Central memory CD8-positive, alpha-beta T cell (primary cell): Measurements from ENCODE around the gene KRTAP2-4.
"Not testable (repeated sequence)": the region's sequence is repeated elsewhere in the genome, so short reads cannot be mapped to it uniquely, and the experiment has no call there.

Experiments
- ATAC-seq: fragments of 150-1000 bp; cut with Tn5 transposase; replicated peaks from 2 replicates; pipeline ENCODE4 v1.10.0; 2022; ENCODE audit warnings: mild to moderate bottlenecking, moderate FRiP score, moderate number of reproducible peaks; ENCODE audit not compliant: poor library complexity, severe bottlenecking; ENCODE audit errors: extremely low read depth
- DNase-seq, 2 donors: peaks; one replicate each; pipeline ENCODE4 v3.0.0; 2021; ENCODE audit warnings: low spot score in 2 of 2
- H3K27ac Mint-ChIP-seq: one replicate; pipeline ENCODE4 v1.8.0; 2022; ENCODE audit warnings: low read depth, mild to moderate bottlenecking, moderate library complexity, mixed read lengths
- H3K27me3 Mint-ChIP-seq: one replicate; pipeline ENCODE4 v1.8.0; 2022; ENCODE audit warnings: mixed read lengths
- H3K36me3 Mint-ChIP-seq: one replicate; pipeline ENCODE4 v1.8.0; 2022; ENCODE audit warnings: mild to moderate bottlenecking, moderate library complexity, mixed read lengths; ENCODE audit not compliant: insufficient read depth
- H3K4me1 Mint-ChIP-seq: one replicate; pipeline ENCODE4 v1.8.0; 2022; ENCODE audit warnings: mixed read lengths
- H3K4me3 Mint-ChIP-seq: one replicate; pipeline ENCODE4 v1.8.0; 2022; ENCODE audit warnings: mild to moderate bottlenecking, moderate library complexity, mixed read lengths
- H3K9me3 Mint-ChIP-seq: one replicate; pipeline ENCODE4 v1.8.0; 2022; ENCODE audit warnings: mixed read lengths

The KRTAP2-4 gene

GRCh38 chr17:41065829-41066624 lies at the start of gene KRTAP2-4:
Gene KRTAP2-4, minus strand, starts transcription at chr17:41065879. Its CDS starts 34 bp downstream, at chr17:41065845.
- no peaks in the 10 kb centered on the region for H3K9me3 Mint-ChIP-seq
- H3K4me1 Mint-ChIP-seq, result no peaks in the 10 kb centered on the region
- H3K27ac Mint-ChIP-seq, result no peak within 1 kb of the TSS
- ATAC-seq (no peak), DNase-seq (no peak)
- no peak within 1 kb of the TSS for H3K4me3 Mint-ChIP-seq
- no peaks in the 10 kb centered on the region for H3K36me3 Mint-ChIP-seq
- peaks cover 13% of the 10 kb centered on the region for H3K27me3 Mint-ChIP-seq

- H3K4me1 Mint-ChIP-seq, result peaks cover 13% of the 10 kb centered on the region
- peaks cover 62% of the 10 kb centered on the region for H3K27me3 Mint-ChIP-seq
- peak overlapping the region; percentile 48 for H3K27ac Mint-ChIP-seq
- DNase-seq, result no peak
- no peaks in the 10 kb centered on the region for H3K9me3 Mint-ChIP-seq
- H3K36me3 Mint-ChIP-seq, result no peaks in the 10 kb centered on the region
- ATAC-seq, result no peak
- no peak overlapping the region for H3K4me3 Mint-ChIP-seq
Observed at GRCh38 chr17:41111151-41111885, 45.6 kb upstream of the KRTAP2-4 start.

DNA sequence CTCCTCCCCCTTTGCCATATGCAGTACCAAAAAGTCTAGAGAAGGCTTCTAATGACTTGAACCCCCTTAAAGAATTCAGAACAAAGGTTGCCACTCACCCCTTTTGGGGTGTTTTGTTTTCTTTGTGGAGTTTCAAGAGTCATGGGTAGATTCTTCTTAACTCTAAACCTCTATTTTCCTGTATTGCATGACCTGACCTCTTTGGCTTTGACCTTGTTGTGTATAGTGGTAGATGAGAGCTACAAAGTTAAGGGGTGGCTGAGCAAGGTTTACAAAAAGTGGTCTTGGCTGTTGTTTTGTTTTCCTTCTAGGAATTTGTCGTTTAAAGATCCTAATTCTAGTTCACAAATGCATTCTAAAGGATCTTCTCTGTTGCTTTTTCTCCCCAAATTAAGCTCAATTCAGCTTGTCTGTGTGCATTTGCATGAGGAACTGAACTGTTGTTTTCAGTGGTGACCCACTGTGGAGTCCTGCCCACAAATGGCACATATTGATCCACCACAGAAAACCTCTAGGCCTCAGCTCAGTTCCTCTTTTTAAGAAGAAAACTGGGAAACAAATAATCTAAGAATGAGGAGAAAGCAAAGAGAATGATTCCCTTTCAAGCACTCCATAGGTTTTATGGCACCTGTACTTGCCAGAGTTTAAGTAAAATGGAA lies 43.2 kb upstream of the KRTAP2-4 start:
- Mint-ChIP-seq H3K4me3 (peak overlapping the region; percentile 28), H3K27me3 (peaks cover 53% of the 10 kb centered on the region)
- not testable (repeated sequence) for H3K36me3 Mint-ChIP-seq, H3K9me3 Mint-ChIP-seq, H3K27ac Mint-ChIP-seq, DNase-seq, H3K4me1 Mint-ChIP-seq, ATAC-seq

- DNase-seq (no peak), ATAC-seq (no peak)
- no peaks in the 10 kb centered on the region for H3K9me3 Mint-ChIP-seq
- no peak overlapping the region for H3K4me3 Mint-ChIP-seq
- no peak overlapping the region for H3K27ac Mint-ChIP-seq
- peaks cover 1% of the 10 kb centered on the region for H3K36me3 Mint-ChIP-seq
- H3K4me1 Mint-ChIP-seq, result peaks cover 6% of the 10 kb centered on the region
- H3K27me3 Mint-ChIP-seq, result peaks cover 53% of the 10 kb centered on the region
Observed at GRCh38 chr17:41107941-41108450, 42.3 kb upstream of the KRTAP2-4 start.

DNA sequence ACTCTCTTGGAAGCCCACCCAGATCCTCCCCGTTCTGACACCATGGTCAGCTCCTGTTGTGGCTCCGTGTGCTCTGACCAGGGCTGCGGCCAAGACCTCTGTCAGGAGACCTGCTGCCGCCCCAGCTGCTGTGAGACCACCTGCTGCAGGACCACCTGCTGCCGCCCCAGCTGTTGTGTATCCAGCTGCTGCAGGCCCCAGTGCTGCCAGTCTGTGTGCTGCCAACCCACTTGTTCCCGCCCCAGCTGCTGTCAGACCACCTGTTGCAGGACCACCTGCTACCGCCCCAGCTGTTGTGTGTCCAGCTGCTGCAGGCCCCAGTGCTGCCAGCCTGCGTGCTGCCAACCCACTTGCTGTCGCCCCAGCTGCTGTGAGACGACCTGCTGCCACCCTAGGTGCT lies 39.7 kb upstream of the KRTAP2-4 start, which contains the start of gene KRTAP4-9:
KRTAP4-9 (plus strand) TSS at position 43 of the 400 bp plus-strand sequence; CDS start at position 43, 0 bp downstream.
- peaks cover 45% of the 10 kb centered on the region for H3K27me3 Mint-ChIP-seq
- ATAC-seq, H3K4me1 Mint-ChIP-seq, H3K27ac Mint-ChIP-seq, DNase-seq, H3K9me3 Mint-ChIP-seq, H3K4me3 Mint-ChIP-seq, H3K36me3 Mint-ChIP-seq: not testable (repeated sequence)

DNA sequence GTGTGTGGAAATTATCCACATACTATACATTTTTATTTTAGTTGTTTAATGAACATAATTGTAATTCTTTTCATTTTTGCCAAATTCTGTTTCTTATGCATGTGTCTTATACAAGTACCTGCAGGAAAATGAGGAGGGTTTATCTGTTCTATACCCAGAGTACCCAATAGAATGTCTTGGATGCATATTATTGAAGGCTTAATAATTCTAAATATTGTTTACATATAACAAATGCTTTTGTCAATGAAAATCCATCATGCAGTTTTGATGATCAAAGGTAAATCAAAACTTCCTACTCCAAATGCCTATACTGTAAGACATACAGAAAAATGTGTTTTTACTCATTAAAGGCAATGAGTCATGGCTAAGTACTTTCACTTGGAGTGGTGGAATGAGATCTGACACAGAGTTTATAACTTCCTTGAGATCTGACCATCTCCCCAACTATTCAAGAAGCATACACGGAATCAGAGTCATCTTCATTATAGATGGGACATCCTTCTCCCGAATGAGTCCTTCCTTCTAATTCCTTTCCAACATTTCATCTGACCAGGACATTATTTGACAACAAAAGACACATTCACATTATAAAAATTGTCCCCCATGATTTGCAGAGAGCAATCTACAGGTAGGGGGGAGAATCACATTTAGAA lies 38.8 kb upstream of the KRTAP2-4 start:
- H3K4me3 Mint-ChIP-seq, ATAC-seq: not testable (repeated sequence)
- peaks cover 15% of the 10 kb centered on the region for H3K4me1 Mint-ChIP-seq

DNA sequence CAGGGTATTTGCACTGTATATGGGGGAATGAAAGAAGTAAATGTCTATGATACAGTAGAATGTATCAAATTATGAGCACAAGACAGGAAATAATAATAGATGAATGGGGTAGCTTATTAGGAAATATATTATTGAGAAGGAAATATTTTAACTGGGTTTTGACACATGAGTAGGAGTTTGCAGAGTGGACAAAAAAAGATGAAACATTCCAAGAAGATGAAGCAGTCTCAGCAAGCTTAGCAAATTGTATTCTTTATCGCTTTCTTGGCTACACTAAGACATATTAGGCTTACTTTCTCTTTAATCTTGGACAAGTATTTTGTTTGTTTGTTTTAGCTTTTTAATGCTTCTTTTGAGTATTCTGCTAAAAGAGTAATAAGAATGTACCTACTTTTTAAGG lies 38.2 kb upstream of the KRTAP2-4 start:
- Mint-ChIP-seq H3K36me3 (peaks cover 1% of the 10 kb centered on the region), H3K4me3 (no peak overlapping the region), H3K4me1 (peaks cover 14% of the 10 kb centered on the region), H3K27ac (no peak overlapping the region), H3K27me3 (peaks cover 42% of the 10 kb centered on the region), H3K9me3 (no peaks in the 10 kb centered on the region)
- ATAC-seq (no peak), DNase-seq (no peak)

More for the DNA sequence above, 38.8 kb upstream of the KRTAP2-4 start:
- not testable (repeated sequence) for H3K36me3 Mint-ChIP-seq, H3K27ac Mint-ChIP-seq, H3K9me3 Mint-ChIP-seq, DNase-seq
- peaks cover 45% of the 10 kb centered on the region for H3K27me3 Mint-ChIP-seq

DNA sequence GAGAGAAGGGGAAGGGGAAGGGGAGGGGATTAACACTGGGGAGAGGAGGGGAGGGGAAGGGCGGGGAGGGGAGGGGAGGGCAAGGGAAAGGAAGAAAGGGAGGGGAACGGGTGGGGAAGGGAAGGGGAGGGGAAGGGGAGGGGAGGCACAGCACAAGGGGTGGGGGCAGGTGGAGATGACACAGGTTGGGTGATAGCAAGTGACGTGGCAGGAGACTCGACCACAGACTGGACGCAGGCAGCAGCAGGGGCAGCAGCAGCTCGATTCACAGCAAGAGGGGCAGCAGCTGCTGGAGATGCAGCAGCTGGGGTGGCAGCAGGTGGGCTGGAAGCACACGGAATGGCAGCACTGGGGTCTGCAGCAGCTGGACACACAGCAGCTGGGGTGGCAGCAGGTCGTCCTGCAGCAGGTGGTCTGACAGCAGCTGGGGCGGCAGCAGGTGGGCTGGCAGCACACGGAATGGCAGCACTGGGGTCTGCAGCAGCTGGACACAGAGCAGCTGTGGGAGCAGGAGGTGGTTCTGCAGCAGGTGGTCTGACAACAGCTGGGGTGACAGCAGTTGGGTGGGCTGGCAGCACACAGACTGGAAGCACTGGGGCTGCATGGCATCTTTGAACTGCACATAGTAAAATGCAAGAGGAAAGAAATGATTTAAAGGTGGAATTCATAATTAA lies 36.0 kb upstream of the KRTAP2-4 start, which contains the start of gene KRTAP4-16:
KRTAP4-16 (minus strand) TSS at position 624 of the 674 bp plus-strand sequence; CDS start at position 624, 0 bp downstream.
- H3K27me3 Mint-ChIP-seq, result peaks cover 44% of the 10 kb centered on the region
- ATAC-seq, result no peak
- no peak for DNase-seq

DNA sequence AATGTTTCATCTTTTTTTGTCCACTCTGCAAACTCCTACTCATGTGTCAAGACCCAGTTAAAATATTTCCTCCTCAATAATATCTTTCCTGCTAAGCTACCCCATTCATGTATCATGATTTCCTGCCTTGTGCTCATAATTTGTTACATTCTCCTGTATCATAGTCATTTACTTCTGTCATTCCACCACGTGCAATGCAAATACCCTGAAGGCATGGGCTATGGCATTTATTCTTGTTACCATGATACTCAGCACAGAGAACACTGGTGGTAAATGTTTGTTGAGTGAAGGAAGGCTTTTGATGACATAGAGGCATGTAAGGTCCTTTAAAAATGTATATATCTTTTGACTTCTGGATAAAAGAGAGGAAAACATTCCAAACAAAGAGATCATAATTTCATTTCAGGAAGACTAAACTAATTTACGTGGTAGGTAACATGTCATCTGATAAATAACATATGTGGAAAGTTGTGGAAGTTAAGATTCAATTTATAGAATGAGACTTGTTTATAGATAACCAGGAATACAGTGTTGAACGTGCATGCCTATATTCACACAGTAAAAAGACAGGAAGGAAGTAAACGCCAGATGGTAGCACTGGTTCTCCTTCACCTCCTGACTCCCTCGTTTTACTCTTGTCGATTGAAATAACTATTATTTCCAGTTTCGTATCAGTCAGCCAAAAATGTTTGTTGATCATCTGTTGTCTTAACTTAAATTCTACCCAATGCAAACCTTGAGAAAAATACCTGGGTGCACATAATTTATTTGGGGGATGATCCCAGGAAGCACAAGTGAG lies 34.2 kb upstream of the KRTAP2-4 start:
- not testable (repeated sequence) for ATAC-seq, H3K9me3 Mint-ChIP-seq, H3K4me3 Mint-ChIP-seq, H3K36me3 Mint-ChIP-seq, DNase-seq, H3K27ac Mint-ChIP-seq, H3K4me1 Mint-ChIP-seq
- H3K27me3 Mint-ChIP-seq, result peaks cover 51% of the 10 kb centered on the region

More for the DNA sequence above, 36.0 kb upstream of the KRTAP2-4 start, which contains the start of gene KRTAP4-16:
- peaks cover 9% of the 10 kb centered on the region for H3K4me1 Mint-ChIP-seq
- H3K27ac Mint-ChIP-seq, result peak within 1 kb of the TSS; percentile 8
- H3K4me3 Mint-ChIP-seq, result no peak within 1 kb of the TSS
- H3K36me3 Mint-ChIP-seq, result peaks cover 1% of the 10 kb centered on the region
- H3K9me3 Mint-ChIP-seq, result no peaks in the 10 kb centered on the region

DNA sequence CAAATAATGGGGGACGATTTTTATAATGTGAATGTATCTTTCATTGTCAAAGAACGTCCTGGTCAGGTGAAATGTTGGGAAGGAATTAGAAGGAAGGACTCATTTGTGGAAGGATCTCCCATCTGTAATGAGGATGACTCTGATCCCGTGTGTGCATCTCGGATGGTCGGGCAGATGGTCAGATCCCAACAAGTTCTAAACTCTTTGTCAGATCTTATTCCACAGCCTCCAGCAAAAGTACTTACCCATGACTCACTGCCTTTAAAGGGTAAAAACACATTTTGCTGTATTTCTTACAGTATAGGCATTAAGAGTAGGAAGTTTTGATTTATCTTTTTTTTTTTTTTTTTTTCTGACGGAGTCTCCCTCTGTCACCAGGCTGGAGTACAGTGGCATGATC lies 32.8 kb upstream of the KRTAP2-4 start:
- no peaks in the 10 kb centered on the region for H3K36me3 Mint-ChIP-seq
- H3K27ac Mint-ChIP-seq, result no peak overlapping the region
- H3K9me3 Mint-ChIP-seq, result no peaks in the 10 kb centered on the region
- H3K4me3 Mint-ChIP-seq, result no peak overlapping the region
- no peak for ATAC-seq
- DNase-seq, result no peak
- H3K27me3 Mint-ChIP-seq, result peaks cover 51% of the 10 kb centered on the region
- peaks cover 9% of the 10 kb centered on the region for H3K4me1 Mint-ChIP-seq

DNA sequence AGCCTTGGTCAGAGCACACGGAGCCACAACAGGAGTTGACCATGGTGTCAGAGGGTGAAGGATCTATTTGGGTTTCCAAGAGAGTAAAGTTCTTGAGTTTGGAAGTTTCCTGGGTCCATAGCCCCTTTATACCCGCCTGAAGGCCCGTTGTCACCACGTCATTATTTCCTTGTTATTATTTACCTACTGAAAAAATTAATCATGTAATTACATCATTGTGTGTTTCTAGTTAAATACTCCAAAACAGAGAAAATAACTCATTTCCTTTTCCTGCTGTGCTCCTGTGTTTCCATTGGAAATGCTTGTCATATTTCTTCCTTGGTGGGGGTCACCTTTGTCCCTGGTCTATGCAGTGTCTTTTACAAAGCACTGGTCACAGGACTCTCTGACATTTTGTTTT lies 32.4 kb upstream of the KRTAP2-4 start, which contains the start of gene KRTAP4-8:
KRTAP4-8 (minus strand) TSS at position 101 of the 400 bp plus-strand sequence; CDS start at position 43, 58 bp downstream.
- no peaks in the 10 kb centered on the region for H3K36me3 Mint-ChIP-seq
- no peak within 1 kb of the TSS for H3K27ac Mint-ChIP-seq
- no peak for DNase-seq
- H3K27me3 Mint-ChIP-seq, result peaks cover 51% of the 10 kb centered on the region
- H3K4me3 Mint-ChIP-seq, result no peak within 1 kb of the TSS
- ATAC-seq, result no peak
- peaks cover 9% of the 10 kb centered on the region for H3K4me1 Mint-ChIP-seq
- no peaks in the 10 kb centered on the region for H3K9me3 Mint-ChIP-seq
